ENCODE measurements around the gene IQCM.

DNA sequence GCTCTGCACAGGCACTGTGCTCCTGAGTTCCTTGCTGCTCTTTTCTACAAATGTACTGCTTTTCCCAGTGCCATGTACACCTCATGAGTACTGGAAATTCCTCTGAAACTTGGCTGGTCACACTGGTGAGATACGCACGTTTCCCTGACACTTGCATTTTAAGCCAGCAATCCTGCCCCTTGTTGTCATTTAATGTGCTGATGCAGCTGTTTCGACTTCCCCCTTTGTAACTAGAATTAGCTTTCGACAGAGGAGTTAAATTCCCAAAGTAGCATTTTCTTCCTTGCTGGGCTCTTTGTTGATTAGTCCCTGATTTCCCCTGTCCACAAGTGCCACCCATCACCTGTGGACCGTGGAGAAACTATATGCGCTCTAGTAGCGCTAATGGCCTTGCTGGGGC is 77.5 kb downstream of the IQCM start:
- TF ChIP-seq, protein P1, sequence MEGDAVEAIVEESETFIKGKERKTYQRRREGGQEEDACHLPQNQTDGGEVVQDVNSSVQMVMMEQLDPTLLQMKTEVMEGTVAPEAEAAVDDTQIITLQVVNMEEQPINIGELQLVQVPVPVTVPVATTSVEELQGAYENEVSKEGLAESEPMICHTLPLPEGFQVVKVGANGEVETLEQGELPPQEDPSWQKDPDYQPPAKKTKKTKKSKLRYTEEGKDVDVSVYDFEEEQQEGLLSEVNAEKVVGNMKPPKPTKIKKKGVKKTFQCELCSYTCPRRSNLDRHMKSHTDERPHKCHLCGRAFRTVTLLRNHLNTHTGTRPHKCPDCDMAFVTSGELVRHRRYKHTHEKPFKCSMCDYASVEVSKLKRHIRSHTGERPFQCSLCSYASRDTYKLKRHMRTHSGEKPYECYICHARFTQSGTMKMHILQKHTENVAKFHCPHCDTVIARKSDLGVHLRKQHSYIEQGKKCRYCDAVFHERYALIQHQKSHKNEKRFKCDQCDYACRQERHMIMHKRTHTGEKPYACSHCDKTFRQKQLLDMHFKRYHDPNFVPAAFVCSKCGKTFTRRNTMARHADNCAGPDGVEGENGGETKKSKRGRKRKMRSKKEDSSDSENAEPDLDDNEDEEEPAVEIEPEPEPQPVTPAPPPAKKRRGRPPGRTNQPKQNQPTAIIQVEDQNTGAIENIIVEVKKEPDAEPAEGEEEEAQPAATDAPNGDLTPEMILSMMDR (IDR thresholded peaks at IDR 0.05) = no peak
- no peak for TF ChIP-seq POLR2A (IDR thresholded peaks at IDR 0.05)
